ENCODE measurements around the gene LIMCH1.

DNA sequence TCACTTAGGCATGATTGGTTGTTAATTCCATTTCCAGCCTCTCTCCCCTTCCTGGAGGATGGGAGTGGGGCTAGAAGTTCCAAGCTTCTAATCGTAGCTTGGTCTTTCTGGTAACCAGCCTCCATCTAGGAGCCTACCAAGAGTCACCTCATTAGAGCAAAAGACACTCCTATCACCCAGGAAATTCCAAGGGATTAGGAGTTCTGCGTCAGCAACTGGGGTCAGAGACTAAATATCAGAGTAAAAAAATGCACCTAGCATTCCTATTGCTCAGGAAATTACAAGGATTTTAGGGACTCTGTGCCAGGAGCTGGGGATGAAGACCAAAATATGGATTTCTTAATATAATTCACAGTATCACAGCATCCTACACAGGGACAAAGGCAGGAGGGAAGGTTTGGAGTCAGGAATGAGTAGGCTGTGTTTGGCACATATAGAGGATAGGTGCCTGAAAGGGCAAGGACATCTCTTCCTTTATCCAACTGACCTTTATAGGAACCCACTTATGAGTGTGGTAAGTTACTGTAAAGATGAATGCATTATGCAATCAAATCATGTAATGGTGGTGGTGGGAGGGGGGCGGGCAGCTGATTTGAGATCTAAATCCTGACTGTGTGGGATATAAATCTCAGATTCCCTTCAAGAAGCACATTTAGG is 30.5 kb upstream of the LIMCH1 start:
- TF ChIP-seq, protein P1, sequence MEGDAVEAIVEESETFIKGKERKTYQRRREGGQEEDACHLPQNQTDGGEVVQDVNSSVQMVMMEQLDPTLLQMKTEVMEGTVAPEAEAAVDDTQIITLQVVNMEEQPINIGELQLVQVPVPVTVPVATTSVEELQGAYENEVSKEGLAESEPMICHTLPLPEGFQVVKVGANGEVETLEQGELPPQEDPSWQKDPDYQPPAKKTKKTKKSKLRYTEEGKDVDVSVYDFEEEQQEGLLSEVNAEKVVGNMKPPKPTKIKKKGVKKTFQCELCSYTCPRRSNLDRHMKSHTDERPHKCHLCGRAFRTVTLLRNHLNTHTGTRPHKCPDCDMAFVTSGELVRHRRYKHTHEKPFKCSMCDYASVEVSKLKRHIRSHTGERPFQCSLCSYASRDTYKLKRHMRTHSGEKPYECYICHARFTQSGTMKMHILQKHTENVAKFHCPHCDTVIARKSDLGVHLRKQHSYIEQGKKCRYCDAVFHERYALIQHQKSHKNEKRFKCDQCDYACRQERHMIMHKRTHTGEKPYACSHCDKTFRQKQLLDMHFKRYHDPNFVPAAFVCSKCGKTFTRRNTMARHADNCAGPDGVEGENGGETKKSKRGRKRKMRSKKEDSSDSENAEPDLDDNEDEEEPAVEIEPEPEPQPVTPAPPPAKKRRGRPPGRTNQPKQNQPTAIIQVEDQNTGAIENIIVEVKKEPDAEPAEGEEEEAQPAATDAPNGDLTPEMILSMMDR (IDR thresholded peaks at IDR 0.05): no peak
- TF ChIP-seq POLR2A (IDR thresholded peaks at IDR 0.05): no peak
